Ascending aorta (tissue), 2 donors: ENCODE results near the gene SSB. TPM values are rescaled to one million over a fixed set of nuclear protein-coding genes. Genes with fewer than 3 reads are reported as not detected.
"Not testable (repeated sequence)": the region's sequence is repeated elsewhere in the genome, so short reads cannot be mapped to it uniquely, and the experiment has no call there.

Experiments used
- DNase-seq, 2 donors: peaks; one replicate each; pipeline ENCODE4 v3.0.0-alpha.2; 2019; ENCODE audit warnings: low spot score in 2 of 2
- H3K27ac ChIP-seq, 2 donors: fragments of 200-600 bp; sonication (generic); one replicate each; pipeline ENCODE4 v1.5.1; 2016 to 2017; ENCODE audit warnings: mild to moderate bottlenecking in 1 of 2
- H3K27me3 ChIP-seq: fragments of 200-600 bp; sonication (generic); one replicate; pipeline ENCODE4 v1.5.1; 2017
- H3K36me3 ChIP-seq, 2 donors: fragments of 200-600 bp; sonication (generic); one replicate each; pipeline ENCODE4 v1.5.1; 2016
- H3K4me1 ChIP-seq, 2 donors: fragments of 200-600 bp; sonication (generic); one replicate each; pipeline ENCODE4 v1.5.1; 2016 to 2017; ENCODE audit warnings: mild to moderate bottlenecking in 1 of 2
- H3K4me3 ChIP-seq, 2 donors: fragments of 200-600 bp; sonication (generic); one replicate each; pipeline ENCODE4 v1.5.1; 2016 to 2017; ENCODE audit warnings: mild to moderate bottlenecking in 1 of 2
- H3K9me3 ChIP-seq, 2 donors: fragments of 200-600 bp; sonication (generic); one replicate each; pipeline ENCODE4 v1.5.1; 2016
- CTCF ChIP-seq, 3 experiments: fragments of 200-600 bp in 2 of 3; fragments of 450-650 bp in 1 of 3; sonication (generic) in 2 of 3; IDR thresholded peaks; one replicate each; pipeline ENCODE4 v1.5.1; 2016 to 2019; ENCODE audit warnings: antibody characterized with exemption in 3 of 3, mild to moderate bottlenecking in 1 of 3, moderate library complexity in 1 of 3
- intact Hi-C: fragments of 100-400 bp; cut with DNase I; formaldehyde crosslinking; loops from one replicate; pipeline ENCODE4 v1.15.1; 2023
- total RNA-seq: library from RNA; depleted of rRNA; stranded (reverse); fragments of >200 nt; gene quantifications from one replicate; pipeline ENCODE4 v1.1.0, GENCODE V29; 2016

SSB gene
- total RNA-seq, 1 donor from 2014 or later = 42.6 TPM

- no peaks in the 10 kb centered on the region for H3K27me3 ChIP-seq
- intact Hi-C loops = no loop called here
- no peak for TF ChIP-seq CTCF (IDR thresholded peaks at IDR 0.05)
- H3K4me1 ChIP-seq = peaks cover 0 to 8% of the 10 kb centered on the region in 2 donors
- no peak overlapping the region for H3K27ac ChIP-seq
- H3K9me3 ChIP-seq = no peaks in the 10 kb centered on the region
- no peak overlapping the region for H3K4me3 ChIP-seq
- H3K36me3 ChIP-seq = no peaks in the 10 kb centered on the region
- no peak for DNase-seq
These were observed 40.2 kb downstream of the SSB start for GRCh38 chr2:169838743-169839489.

- no peaks in the 10 kb centered on the region for H3K36me3 ChIP-seq
- no peak overlapping the region for H3K4me3 ChIP-seq
- no peaks in the 10 kb centered on the region for H3K27me3 ChIP-seq
- intact Hi-C loops = no loop called here
- H3K9me3 ChIP-seq = no peaks in the 10 kb centered on the region
- H3K27ac ChIP-seq = no peak overlapping the region
- TF ChIP-seq CTCF (IDR thresholded peaks at IDR 0.05) = no peak
- DNase-seq = no peak
- peaks cover 0 to 8% of the 10 kb centered on the region in 2 donors for H3K4me1 ChIP-seq
These were observed 41.5 kb downstream of the SSB start for GRCh38 chr2:169839954-169840746.

GRCh38 chr2:169840747-169841142, 42.1 kb downstream of the SSB start:
- H3K27me3 ChIP-seq = no peaks in the 10 kb centered on the region
- H3K4me3 ChIP-seq = no peak overlapping the region
- no peak for DNase-seq
- H3K27ac ChIP-seq = no peak overlapping the region
- H3K36me3 ChIP-seq = no peaks in the 10 kb centered on the region
- no peak for TF ChIP-seq CTCF (IDR thresholded peaks at IDR 0.05)
- H3K9me3 ChIP-seq = no peaks in the 10 kb centered on the region
- H3K4me1 ChIP-seq = peaks cover 0 to 6% of the 10 kb centered on the region in 2 donors
- intact Hi-C loops = no loop called here

GRCh38 chr2:169841625-169842024, 43.0 kb downstream of the SSB start:
- DNase-seq, intact Hi-C loops: not testable (repeated sequence)

GRCh38 chr2:169845016-169845415, 46.3 kb downstream of the SSB start:
- intact Hi-C loops = no loop called here
- no peak overlapping the region for H3K27ac ChIP-seq
- H3K36me3 ChIP-seq = no peaks in the 10 kb centered on the region
- TF ChIP-seq CTCF (IDR thresholded peaks at IDR 0.05) = no peak
- H3K4me1 ChIP-seq = peaks cover 0 to 9% of the 10 kb centered on the region in 2 donors
- H3K9me3 ChIP-seq = no peaks in the 10 kb centered on the region
- H3K27me3 ChIP-seq = no peaks in the 10 kb centered on the region
- no peak overlapping the region for H3K4me3 ChIP-seq
- no peak for DNase-seq

More at GRCh38 chr2:169841625-169842024, 43.0 kb downstream of the SSB start:
- not testable (repeated sequence) for H3K36me3 ChIP-seq, H3K27ac ChIP-seq, H3K4me1 ChIP-seq, H3K9me3 ChIP-seq, H3K4me3 ChIP-seq, H3K27me3 ChIP-seq

GRCh38 chr2:169848959-169849693, 50.5 kb downstream of the SSB start:
- DNase-seq, H3K9me3 ChIP-seq, H3K27ac ChIP-seq, H3K4me3 ChIP-seq, H3K4me1 ChIP-seq, H3K27me3 ChIP-seq, intact Hi-C loops, H3K36me3 ChIP-seq: not testable (repeated sequence)
